GM19452 (cell line): ENCODE measurements around the gene CYBC1.

Experiments used
- ATAC-seq: cut with Tn5 transposase; IDR thresholded peaks from one replicate; pipeline ENCODE4 v1.9.1; 2021; ENCODE audit not compliant: unreplicated experiment

The CYBC1 gene

DNA sequence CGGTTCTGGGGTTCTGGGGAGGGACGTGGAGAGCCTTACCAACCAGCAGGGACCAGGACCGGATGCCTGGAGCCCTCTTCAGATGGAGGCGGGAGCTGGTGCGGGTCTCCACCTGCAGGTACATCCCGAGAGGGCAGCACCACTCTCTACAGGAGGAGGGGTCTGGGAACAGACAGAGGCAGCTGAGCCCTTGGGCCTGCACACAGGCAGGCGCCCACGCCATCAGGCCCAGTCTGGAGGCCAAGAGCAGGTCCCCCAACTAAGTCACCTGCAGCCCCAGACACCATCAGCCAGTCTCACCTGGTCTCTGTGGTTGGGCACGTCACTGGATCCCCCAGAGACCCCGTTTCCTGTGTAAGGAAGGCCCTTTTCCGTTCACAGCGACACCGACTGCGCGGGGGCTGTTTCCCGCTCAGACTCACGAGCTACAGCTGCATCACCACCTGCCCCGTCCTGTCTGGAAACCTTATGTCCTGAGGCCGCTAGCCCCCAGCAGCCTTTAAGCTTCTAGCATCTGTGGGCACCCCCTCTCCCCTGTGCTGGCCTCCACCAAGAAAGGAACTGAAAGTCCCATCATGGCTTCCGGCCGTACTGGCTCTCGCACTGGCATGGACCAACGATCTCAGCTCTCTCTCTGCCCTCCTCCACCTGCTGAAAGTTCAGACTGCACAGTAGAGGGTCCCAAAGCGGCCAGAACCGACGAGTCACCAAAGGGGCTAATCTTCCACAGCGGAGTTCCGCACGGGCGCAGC lies 1.2 kb downstream of the CYBC1 start:
- ATAC-seq: peak; percentile 62

DNA sequence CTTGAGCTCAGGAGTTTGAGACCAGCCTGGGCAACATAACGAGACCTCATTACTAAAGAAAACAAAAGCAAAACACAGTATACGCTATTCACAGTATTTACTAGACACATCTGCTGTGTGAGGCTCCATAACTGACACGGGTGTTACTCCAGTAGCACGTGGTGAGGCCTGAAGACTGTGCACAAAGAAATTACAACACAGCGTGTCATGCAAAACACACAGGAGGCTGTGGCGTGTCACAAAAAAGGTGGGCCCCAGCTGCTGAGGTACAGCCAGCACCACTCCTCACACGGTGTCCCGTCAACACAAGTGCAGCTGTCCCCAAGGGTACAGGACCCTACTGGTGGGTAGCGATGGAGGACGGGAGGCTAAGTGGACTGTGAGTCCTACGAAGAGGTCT lies 2.7 kb downstream of the CYBC1 start:
- no peak for ATAC-seq

DNA sequence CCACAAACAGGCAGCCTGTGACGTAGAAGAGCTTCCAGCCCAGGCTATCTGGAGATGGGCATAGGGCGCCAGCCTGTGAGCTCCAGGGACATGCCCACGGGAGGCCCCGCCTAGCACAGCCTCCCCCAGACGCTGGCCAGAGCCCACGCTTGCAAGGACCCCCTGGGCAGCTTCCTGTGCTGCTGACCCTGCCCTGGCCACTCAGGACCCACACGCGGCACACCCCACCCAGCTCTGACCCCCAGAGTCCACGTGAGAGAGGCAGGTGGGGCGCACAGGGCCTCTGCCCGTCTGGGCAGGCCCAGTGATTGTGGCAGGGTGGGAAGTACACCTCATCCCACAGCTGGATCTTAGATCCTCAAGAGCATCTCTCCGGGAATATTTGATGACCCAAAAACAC lies 3.9 kb downstream of the CYBC1 start:
- no peak for ATAC-seq

DNA sequence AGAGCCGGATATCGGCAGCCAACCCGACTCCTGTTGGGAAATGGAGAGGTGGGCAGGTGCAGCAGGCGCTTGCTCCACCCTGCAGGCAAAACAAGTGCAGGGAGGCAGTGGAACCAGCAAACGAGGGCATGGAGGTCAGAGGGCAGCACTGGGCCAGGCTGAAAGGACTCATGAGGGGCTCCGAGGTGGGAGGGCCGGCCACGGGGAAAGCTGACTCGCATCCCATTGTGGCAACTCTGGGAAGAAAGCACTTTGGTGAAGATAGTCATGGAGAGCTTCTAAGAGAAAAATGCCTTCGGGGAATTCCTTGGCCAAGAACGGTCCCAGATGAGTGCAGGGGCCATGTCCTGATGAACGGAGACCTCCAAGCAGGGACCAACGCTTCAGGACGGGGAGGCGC lies 4.4 kb downstream of the CYBC1 start:
- no peak for ATAC-seq

DNA sequence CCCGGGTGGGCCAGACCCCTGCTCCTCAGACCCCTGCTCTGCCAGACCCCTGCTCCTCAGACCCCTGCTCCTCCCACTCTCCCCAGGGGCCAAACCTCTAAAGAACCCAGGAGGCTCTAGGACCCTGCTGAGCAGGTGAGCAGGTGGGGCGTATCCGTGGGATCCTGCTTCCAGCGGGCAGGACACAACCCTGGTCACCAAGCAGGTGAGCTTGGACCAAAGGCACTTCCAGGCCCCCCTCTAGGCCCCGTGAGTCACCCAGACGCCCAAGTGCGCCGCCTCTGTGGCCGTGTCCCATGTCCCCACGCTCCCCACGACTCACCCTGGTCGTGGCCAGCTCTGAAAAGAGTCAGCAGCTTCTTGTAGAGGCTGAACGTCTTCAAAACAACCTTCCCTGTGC lies 5.0 kb downstream of the CYBC1 start:
- no peak for ATAC-seq

DNA sequence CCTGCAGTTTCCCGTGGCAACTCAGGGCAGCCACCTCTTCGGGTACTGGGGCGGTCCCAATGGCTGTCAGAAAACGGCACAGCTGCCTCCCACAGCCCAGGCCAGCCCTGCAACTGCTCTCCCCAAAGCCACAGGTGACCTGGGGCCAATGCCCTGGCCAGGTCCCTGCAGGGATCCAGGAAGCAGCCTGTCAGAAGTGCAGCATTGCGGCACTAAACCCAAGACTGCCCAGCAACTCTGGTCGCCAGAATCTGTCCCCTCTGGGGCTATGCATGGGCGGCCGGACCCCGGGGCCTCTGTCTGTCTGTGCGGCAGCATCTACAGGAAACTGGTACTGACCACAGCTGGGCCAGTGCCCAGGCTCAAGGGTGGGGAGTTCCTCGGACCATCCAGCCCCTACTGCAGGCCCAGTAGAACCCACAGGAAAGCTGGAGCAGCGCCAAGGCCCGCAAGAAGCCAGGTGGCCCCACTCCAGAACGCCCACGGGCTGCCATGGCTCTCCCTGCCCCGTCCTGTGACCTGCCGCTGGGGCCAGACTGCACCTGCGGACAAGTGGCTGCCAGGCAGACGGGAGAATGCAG lies 5.5 kb downstream of the CYBC1 start:
- ATAC-seq: no peak

DNA sequence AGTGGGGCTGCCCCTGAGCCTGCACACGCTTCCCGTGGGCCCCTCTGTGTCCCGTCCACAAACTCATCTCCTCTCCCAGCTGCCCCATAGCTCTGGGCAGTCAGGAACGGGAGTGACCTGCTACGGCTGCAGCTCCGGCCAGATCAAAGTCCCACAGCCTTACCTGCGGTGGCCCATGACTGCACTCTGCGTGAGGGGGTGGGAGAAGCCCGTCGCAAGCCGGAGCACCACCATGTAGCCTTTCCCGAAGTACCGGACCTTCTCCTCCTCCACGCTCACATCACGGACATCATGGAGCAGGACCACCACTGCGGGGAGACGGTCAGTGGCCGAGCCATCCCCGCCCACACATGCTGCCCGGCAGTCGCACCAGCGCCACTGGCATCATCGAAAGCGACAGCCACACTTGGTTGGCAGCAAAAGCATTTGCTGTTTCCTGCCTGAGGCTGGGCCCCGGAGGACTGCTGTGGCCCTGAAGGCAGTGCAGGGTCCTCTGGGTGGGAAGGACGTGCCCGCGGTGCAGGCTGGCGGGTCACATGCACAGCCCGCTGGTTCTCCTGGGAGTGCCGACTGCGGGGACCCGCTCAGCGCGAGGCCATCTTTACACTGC lies 6.2 kb downstream of the CYBC1 start:
- ATAC-seq: no peak

DNA sequence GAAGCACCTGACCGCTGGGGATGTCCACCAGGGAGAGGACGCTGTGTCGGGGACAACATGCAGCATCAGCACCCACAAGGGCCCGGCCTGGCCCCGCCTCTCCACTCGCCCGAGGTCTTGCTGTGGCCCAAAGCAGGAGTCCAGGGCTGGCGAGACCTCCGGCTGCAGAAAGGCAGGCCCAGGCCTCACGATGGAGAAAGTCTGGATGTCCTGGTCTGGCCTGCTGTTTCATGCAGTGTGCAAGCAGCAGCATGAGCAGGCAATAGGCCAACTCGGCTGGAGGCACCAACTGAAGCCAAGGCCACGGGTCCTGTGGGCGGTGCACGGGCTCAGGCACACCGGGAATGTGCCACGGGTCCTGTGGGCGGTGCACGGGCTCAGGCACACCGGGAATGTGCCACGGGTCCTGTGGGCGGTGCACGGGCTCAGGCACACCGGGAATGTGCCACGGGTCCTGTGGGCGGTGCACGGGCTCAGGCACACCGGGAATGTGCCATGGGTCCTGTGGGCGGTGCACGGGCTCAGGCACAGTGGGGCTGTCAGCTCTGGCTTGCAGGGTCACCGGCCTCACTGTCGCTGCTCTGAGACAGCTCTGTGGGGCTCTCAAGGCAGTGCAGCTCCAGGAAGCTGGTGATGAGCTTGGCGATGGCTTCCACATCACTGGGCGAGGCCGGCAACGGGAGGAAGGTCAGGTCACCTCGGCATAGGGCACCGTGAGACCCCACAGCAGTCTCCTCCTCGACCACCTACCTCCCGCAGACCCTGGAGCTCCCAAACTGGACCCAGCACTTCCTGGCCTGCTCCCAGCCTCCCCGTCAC lies 6.9 kb downstream of the CYBC1 start:
- ATAC-seq: no peak

DNA sequence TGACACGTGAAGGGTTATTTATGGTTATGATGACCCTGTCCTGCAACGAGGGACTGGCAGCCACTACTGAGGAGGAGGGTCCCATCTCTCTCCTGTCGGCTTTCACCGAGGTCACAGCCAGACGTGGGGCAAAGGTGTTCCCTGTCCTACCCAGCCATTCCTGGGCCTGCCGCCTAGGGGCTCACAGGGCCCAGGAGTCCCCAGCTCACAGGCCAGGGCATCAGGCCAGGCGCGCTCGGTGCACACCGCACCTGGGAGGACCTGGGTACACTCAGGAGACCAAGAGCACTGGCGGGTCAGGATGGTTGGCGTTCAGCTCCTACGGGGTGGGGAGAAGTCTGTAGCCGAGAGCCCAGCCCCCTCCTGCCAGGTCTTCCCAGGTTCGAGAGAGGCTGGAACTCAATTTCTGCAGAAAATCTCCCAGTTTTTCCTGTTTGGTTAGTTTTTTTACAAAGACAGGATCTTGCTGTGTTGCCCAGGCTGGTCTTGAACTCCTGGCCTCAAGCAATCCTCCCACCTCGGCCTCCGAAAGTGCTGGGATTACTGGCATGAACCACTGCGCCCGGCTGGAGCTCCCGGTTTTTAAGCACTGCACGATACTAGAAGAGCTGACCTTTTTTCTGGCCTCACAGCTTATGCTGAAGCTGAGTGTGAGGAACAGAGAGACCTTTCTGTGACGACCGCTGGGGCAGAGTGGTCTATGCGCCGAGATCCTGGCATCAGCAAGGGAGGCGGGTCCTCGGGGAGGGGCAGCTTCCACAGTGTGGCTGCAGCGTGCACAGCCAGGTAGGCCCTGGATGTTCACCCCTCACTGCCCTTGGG lies 7.7 kb downstream of the CYBC1 start:
- ATAC-seq: no peak

DNA sequence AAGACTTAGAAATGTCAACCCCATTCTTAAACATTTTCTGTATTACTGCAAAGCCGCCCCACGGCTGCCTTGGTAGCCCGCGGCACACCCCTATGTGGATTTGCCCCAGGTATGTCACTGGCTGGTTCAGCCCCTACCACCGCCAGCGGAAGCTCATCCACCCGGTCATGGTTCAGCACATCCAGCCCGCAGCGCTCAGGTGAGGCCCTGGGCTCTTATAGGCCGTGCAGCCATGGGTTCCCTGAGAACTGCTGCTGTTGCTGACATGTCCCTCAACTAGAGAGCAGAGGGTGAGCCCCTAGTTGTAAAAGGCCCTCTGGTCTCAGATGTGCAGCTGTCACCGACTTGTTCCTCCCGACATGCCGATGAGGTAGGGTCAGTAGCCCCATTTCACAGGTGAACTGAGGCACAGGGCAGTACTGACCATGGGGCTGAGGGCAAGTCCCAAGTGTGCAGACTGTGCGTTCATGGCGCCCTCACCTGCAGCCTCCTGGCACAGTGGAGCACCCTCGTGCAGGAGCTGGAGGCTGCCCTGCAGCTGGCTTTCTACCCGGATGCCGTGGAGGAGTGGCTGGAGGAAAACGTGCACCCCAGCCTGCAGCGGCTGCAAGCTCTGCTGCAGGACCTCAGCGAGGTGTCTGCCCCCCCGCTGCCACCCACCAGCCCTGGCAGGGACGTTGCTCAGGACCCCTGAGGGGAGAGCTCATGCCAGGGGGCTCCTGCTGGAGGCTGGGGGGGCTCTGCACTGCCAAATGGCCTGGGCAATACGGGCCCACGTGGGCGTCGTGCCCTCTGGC lies 8.7 kb downstream of the CYBC1 start:
- no peak for ATAC-seq

DNA sequence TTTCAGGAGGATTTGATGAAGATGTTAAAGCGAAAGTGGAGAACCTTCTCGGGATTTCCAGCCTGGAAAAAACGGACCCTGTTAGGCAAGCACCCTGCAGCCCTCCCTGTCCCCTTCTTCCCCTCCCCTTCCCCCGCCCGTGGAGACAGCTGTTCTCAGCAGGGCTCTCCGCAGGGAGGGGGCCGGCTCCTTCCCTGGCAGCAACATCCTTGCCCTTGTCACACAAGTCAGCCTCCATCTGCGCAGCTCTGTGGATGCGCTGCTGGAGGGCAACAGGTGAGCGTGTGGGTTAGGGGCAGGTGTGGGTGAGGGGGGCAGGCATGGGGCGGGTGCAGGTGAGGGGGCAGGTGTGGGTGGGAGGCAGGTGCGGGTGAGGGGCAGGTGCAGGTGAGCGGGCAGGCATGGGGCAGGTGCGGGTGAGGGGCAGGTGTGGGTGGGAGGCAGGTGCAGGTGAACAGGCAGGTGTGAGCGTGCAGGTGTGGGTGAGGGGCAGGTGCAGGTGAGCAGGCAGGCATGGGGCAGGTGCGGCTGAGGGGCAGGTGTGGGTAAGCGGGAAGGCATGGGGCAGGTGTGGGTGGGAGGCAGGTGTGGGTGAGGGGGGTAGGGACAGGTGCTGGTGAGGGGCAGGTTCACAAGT lies 9.4 kb downstream of the CYBC1 start:
- ATAC-seq: no peak

DNA sequence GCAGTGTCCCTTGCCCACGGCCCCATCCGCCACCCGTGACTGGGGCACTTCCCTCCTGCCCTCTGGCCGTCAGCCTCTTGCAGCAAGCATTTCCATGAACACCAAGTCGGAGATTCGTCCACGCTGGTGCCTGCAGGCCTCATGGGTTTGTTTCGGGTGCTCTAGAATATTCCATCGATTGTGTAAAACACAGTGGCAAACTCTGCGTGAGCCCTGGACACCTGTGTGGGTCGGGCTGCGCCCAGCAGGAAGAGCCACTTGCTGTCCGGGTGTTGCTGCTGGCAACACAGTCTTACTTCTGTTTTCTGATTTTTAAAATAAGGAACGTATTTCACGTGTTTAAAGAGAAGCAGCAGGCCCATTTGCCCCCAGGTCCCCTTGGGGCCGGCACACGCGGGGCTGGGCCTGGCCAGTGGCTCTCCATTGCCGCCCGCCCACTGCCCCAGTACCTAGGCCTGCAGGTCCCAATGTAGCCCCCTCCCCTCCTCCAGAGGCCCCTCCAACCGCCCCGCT lies 10.0 kb downstream of the CYBC1 start:
- ATAC-seq: no peak

DNA sequence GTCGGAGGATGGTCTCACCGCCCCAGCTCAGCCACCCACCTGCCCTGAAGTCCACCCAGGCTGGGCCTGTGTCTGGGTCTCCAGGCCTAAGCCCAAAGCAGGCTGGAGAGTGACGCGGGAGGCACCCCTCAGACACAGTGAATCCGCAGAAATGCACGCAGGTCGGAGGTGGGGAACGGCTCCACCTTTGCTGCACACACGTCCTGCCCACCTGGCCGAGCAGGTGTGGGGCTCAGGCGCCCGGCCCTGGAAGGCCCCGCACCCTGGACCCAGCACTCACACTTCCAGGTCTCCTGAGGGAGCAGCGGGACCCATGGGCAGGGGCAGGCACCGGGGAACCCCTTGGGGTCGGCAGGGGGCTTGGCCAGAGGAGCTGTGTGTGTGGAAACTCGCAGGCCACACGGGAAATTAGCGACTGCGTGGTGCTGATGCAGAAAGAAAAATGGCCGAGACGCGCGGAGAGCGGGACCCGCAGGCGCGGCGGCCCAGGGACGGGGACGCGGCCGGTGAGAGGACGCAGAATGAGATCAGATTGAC lies 10.7 kb downstream of the CYBC1 start:
- ATAC-seq: no peak

DNA sequence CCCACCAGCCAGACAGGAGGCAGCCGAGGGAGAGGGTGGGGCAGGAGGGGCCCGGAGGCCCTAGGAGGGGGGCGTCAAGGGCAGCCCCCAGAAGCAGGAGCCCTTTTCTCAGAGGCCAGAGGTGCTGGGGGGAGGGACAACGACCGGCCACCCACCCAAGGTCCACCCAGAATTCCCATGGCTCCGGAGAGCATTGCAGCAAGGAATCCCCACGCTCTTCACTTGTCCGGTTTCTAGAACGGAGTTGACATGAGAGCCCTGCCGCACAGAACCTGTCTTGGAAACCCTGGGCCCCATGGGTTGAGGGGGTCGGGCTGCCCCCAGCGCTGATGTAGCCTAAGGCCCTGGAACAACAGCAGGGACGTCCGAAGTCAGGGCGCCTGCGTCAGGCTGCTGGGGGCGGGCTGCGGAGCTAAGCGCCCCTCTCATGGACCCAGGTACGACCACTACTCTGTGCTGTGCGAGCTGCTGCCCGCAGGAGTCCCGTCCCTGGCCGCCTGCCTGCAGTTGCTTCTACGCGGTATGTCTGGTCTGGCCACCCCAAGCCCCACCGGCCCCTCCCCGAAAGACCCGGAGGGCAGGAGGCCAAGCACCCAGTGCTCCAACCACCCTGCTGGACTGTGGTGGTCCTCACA lies 11.2 kb downstream of the CYBC1 start:
- ATAC-seq: no peak

DNA sequence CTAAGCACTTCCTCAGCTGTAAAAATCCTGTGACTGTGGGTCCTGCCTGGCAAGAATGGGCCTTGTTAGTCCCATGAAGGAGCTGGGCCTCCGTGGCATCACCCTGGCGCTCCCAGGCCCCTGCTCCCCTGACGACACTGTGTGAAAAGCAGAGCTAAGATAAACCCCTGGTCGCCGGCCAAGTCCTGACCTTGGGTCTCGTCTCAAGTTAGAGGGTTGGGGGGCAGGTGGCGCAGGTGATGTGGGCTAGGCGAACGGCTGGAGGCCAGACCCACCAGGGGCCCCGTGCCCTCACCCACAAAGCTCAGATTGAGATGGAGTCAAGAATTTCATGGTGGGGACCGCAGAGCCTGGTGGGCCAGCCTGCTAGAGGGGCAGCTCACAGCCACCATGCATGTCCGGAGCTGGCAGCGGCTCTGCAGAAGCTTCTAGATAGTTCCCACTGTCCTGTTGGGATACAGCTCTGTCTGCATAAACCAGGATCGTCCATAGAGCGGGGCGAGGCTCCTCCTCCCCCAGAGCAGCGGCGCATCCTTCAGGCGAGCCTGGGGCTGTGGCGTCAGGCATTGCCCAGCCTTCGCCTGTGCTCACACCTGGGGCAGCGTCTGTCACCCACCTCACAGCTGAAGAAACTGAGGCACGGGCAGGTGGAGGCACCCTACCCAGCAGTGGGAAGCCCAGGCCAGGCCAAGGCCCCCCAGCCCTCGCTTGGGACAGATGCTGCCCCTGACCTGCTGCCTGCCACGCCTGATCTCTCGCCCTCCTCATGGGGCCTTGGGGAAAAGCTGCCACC lies 12.0 kb downstream of the CYBC1 start:
- ATAC-seq: no peak

DNA sequence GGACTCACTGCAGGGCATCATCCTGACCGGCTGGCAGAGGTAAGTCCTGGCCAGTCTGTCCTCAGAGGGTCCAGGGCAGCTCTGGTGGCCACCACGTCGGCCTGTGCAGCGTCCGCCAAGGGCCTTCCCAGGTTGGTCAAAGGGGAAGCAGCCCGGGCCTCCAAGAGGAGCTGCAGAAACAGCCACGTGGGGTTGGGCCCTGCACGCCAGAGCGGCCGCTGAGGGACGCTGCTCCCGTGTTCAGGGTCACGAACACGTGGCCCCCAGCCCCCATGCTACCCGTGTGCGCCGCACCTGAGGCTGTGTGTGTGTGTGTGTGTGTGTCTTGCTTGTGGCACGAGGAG lies 13.3 kb downstream of the CYBC1 start:
- ATAC-seq: no peak

DNA sequence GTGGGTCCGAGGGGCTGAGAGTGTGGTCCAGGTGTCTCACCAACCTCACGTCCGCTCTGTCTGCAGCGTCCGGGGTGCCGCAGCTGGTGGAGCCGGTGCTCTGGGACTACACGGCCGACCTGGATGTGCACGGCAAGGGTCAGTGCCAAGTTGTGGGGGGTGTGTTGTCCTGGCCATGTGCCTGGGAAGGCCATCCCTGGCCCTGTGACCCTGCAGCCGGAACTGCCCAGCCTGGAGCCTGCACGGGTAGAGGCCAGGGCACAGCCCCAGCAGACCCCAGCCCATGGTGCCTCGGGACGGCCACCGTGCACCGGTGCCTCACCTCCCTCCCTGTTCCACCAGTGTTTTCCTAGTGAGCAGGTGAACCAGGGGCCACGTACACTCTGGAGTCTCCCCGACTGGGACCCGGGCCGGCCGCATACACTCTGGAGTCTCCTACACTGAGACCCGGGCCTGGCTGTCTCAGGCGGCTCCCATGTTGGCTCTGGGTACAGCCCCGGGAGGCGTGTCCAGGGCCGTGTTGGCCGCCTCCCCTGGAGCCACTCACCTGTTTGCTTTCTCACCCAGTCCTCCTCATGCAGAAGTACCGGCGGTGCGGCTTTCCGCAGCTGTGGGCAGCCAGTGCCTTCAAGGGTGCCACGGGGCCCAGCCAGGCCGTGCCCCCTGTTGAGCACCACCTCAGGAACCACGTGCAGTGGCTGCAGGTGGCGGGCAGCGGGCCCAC lies 13.8 kb downstream of the CYBC1 start:
- ATAC-seq: no peak
